Colonic mucosa (tissue), 4 donors: ENCODE data around the gene RAB35. TPM values are rescaled to one million over a fixed set of nuclear protein-coding genes. Genes with fewer than 3 reads are reported as not detected.

Source experiments
- DNase-seq: peaks from one replicate; pipeline ENCODE4 v3.0.0-alpha.2; 2020
- H3K27ac ChIP-seq: fragments of 200-600 bp; one replicate; pipeline ENCODE4 v1.8.0; 2021
- H3K27me3 ChIP-seq: fragments of 200-600 bp; one replicate; pipeline ENCODE4 v1.8.0; 2021
- H3K36me3 ChIP-seq: fragments of 200-600 bp; one replicate; pipeline ENCODE4 v1.8.0; 2021
- H3K4me1 ChIP-seq: fragments of 200-600 bp; one replicate; pipeline ENCODE4 v1.8.0; 2021; ENCODE audit warnings: mild to moderate bottlenecking
- H3K4me3 ChIP-seq: fragments of 200-600 bp; one replicate; pipeline ENCODE4 v1.8.0; 2021
- H3K9ac ChIP-seq, 2 donors: one replicate each; pipeline ENCODE4 v1.7.0; 2013; ENCODE audit warnings: control low read depth in 2 of 2, low read depth in 2 of 2, low read length in 2 of 2
- H3K9me3 ChIP-seq: fragments of 200-600 bp; one replicate; pipeline ENCODE4 v1.8.0; 2021
- intact Hi-C: fragments of 100-400 bp; cut with DNase I; formaldehyde crosslinking; loops from one replicate; pipeline ENCODE4 v1.14.1; 2022
- total RNA-seq, 2 donors: library from RNA; stranded (reverse); fragmentation: NEBNext Ultra II Directional in 1 of 2; extraction: Animal tissue kit (Norgen Biotek cat#: 25700) in 1 of 2; gene quantifications; one replicate each; pipeline ENCODE4 v1.2.1, GENCODE V29; 2021
- TF ChIP-seq, protein P1 (sequence below): fragments of 200-600 bp; IDR thresholded peaks from one replicate; pipeline ENCODE4 v1.8.0; 2022; ENCODE audit warnings: antibody characterized with exemption, mild to moderate bottlenecking
- donor health status: healthy.
- donor health status: DM: no; HTN: no; CAD: no.
- donor health status: DM: no; HTN: no; CAD: no.

RAB35 gene
- total RNA-seq, 2 donors from 2014 or later: 46.4 to 61.9 TPM

GRCh38 chr12:120086801-120087621 is 29.5 kb downstream of the RAB35 start:
- intact Hi-C loops: no loop called here
- DNase-seq: peak; percentile 99
- H3K4me3 ChIP-seq: peak overlapping the region; percentile 29
- no peaks in the 10 kb centered on the region for H3K36me3 ChIP-seq
- H3K4me1 ChIP-seq: peaks cover 4% of the 10 kb centered on the region
- H3K27ac ChIP-seq: peak overlapping the region; percentile 18
- TF ChIP-seq, protein P1, sequence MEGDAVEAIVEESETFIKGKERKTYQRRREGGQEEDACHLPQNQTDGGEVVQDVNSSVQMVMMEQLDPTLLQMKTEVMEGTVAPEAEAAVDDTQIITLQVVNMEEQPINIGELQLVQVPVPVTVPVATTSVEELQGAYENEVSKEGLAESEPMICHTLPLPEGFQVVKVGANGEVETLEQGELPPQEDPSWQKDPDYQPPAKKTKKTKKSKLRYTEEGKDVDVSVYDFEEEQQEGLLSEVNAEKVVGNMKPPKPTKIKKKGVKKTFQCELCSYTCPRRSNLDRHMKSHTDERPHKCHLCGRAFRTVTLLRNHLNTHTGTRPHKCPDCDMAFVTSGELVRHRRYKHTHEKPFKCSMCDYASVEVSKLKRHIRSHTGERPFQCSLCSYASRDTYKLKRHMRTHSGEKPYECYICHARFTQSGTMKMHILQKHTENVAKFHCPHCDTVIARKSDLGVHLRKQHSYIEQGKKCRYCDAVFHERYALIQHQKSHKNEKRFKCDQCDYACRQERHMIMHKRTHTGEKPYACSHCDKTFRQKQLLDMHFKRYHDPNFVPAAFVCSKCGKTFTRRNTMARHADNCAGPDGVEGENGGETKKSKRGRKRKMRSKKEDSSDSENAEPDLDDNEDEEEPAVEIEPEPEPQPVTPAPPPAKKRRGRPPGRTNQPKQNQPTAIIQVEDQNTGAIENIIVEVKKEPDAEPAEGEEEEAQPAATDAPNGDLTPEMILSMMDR: peak; percentile 98
- H3K9ac ChIP-seq: no peak overlapping the region
- H3K9me3 ChIP-seq: no peaks in the 10 kb centered on the region
- no peaks in the 10 kb centered on the region for H3K27me3 ChIP-seq

GRCh38 chr12:120085920-120086645 is 30.5 kb downstream of the RAB35 start:
- H3K27ac ChIP-seq: no peak overlapping the region
- no peaks in the 10 kb centered on the region for H3K36me3 ChIP-seq
- H3K9ac ChIP-seq: no peak overlapping the region
- DNase-seq: no peak
- H3K4me3 ChIP-seq: no peak overlapping the region
- intact Hi-C loops: no loop called here
- H3K9me3 ChIP-seq: no peaks in the 10 kb centered on the region
- H3K27me3 ChIP-seq: no peaks in the 10 kb centered on the region
- H3K4me1 ChIP-seq: peaks cover 4% of the 10 kb centered on the region
- TF ChIP-seq, protein P1: no peak

DNA sequence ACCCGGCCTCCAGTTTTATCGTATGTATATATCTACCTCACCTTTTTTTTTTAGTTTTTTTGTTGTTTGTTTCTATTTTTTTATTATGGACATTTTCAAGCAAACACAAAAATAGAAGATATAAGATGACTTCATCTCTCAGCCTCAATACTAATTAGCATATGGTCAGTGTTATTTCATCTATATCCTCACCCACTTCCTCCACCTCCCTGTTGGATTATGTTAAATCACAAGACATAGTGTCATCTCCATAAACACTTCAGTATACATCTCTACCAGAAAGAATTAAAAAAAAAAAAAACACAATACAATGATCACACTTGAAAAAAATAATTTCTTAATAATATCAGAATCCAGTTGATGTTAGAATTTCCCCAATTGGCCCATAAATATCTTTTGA is 34.9 kb downstream of the RAB35 start:
- no peaks in the 10 kb centered on the region for H3K27me3 ChIP-seq
- no peak overlapping the region for H3K27ac ChIP-seq
- intact Hi-C loops: no loop called here

DNA sequence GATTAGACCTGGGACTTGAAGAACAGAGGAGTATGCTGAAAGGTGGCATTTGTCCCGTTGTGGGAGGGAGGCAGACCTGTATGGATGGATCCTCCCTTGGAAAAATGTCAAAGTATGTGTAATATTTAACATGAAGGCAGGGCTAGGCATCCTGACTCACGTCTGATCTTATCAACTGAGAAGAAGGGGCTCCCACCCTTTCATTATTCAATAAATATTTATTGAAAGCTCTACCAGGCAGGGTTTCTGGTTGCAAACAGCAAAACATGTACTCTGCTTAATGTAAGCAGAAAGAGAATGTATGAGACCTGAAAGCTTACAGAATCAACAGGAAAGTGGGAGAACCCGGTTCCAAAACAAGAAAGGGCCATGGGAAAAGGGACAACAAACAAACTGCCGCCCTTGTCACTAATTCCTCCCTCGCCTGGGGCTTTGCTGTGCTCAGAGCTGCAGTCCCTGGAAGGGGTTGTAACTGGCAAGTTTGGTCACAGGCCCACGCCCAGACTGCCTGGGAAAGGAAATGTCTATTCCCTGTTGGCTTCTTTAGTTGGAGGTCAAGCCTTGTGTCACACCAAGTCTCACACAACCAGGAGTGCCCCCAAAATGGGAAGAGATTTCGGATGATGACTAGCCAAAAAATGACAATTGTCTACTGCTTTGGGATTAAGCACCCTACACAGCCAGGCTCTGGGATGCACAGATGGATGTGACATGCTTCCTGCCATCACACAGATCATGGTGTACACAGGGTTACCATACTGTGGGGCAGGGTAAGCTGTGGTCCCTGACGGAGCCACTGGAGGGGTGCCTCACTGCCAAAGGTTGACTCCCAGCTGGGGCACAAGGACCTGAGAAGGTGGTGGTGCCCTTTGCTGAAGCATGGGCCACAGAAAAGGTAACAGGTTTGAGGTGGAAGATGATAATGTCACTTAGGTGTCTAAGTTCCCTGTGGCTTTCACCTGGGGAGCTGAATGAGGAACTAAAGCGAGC is 36.8 kb downstream of the RAB35 start:
- H3K4me1 ChIP-seq: no peaks in the 10 kb centered on the region
- no peaks in the 10 kb centered on the region for H3K9me3 ChIP-seq
- no peaks in the 10 kb centered on the region for H3K27me3 ChIP-seq
- H3K4me3 ChIP-seq: no peak overlapping the region
- TF ChIP-seq, protein P1: no peak
- no peak overlapping the region for H3K27ac ChIP-seq
- no peaks in the 10 kb centered on the region for H3K36me3 ChIP-seq
- intact Hi-C loops: no loop called here
- no peak for DNase-seq
- H3K9ac ChIP-seq: no peak overlapping the region

More for the DNA sequence above, 34.9 kb downstream of the RAB35 start:
- Histone ChIP-seq H3K9ac (no peak overlapping the region), H3K36me3 (no peaks in the 10 kb centered on the region), H3K9me3 (no peaks in the 10 kb centered on the region), H3K4me3 (no peak overlapping the region), H3K4me1 (no peaks in the 10 kb centered on the region)
- TF ChIP-seq, protein P1: no peak
- DNase-seq: no peak

DNA sequence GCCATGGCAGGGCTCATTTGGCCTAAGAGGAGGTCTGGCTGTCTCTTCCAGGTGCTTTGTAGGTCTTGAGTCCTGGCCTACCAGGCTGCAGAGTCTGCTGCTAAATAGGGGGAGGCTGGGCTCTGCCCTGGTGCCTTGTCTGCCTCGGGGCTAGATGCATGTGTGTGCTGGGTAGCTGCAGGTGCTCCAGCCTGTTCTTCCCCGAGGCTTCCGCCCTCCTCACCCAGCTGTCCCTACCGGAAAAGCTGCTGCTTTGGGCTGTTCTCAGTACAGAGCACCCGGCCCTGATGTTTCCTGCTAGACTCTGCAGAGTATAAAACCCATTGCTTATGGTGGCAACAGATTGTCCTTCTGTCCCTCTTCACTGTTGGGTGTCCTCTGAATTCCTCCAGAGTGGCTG is 37.7 kb downstream of the RAB35 start:
- no peaks in the 10 kb centered on the region for H3K4me1 ChIP-seq
- H3K9me3 ChIP-seq: no peaks in the 10 kb centered on the region
- no peaks in the 10 kb centered on the region for H3K27me3 ChIP-seq
- no peak overlapping the region for H3K9ac ChIP-seq
- intact Hi-C loops: no loop called here
- H3K4me3 ChIP-seq: no peak overlapping the region
- no peaks in the 10 kb centered on the region for H3K36me3 ChIP-seq
- H3K27ac ChIP-seq: no peak overlapping the region
- TF ChIP-seq, protein P1: no peak
- no peak for DNase-seq
